HCT116 (cell line): ENCODE results near the gene PQBP1.
"Not testable (repeated sequence)": the region's sequence is repeated elsewhere in the genome, so short reads cannot be mapped to it uniquely, and the experiment has no call there.

Source experiments
- CTCF ChIP-seq, 3 experiments: fragments of 200-600 bp in 1 of 3; sonication (generic) in 1 of 3; IDR thresholded peaks in 2 of 3; conservative IDR thresholded peaks in 1 of 3; 2 replicates each; pipeline ENCODE4 v1.5.1; 2012 to 2017; ENCODE audit warnings: low read depth in 2 of 3, low read length in 2 of 3, antibody characterized with exemption in 1 of 3, borderline replicate concordance in 1 of 3, control low read depth in 1 of 3, mild to moderate bottlenecking in 1 of 3, mixed read lengths in 1 of 3, mixed run types in 1 of 3, moderate library complexity in 1 of 3; ENCODE audit not compliant: insufficient read depth in 1 of 3
- EGR1 ChIP-seq: IDR thresholded peaks from 2 replicates; pipeline ENCODE4 v1.6.1; 2012; ENCODE audit warnings: low read depth
- MAX ChIP-seq: IDR thresholded peaks from 2 replicates; pipeline ENCODE4 v1.6.1; 2012
- POLR2A ChIP-seq: IDR thresholded peaks from 2 replicates; pipeline ENCODE4 v1.7.0; 2011; ENCODE audit warnings: borderline replicate concordance; ENCODE audit not compliant: insufficient read depth, insufficient read length; ENCODE audit errors: extremely low read depth
- SP1 ChIP-seq: IDR thresholded peaks from 2 replicates; pipeline ENCODE4 v1.6.1; 2012; ENCODE audit warnings: low read depth
- SRF ChIP-seq: IDR thresholded peaks from 2 replicates; pipeline ENCODE4 v1.6.1; 2012; ENCODE audit warnings: low read depth

DNA sequence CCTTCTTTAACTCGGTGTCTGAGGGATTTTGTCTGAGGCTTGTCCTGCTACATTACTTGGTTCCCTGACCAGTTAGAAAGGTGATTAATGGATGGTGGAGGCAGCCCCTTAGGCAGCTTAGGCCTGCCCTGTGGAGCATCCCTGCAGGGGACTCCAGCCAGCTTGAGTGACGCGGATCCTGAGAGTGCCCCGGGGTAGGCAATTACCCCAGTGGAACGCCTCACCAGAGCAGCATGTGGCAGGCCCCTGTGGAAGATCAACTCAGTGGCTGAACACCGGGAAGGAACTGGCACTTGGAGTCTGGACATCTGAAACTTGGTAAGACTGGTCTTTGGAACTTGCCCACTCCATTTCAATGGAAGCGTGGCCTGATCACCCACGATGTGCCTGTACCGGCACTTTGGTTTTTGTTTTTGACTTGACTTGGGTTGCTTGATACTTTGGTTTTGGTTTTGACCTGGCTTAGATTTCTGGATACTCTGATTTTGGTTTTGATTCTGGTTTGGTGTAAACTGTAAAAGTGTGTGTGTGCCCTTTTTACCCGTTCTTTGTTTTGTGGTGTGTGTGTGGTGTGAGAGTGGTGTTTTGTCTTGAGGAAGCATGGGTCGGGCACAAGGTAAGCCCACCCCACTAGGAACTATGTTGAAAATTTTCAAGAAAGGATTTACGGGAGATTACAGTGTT lies 43.5 kb upstream of the PQBP1 start:
- not testable (repeated sequence) for TF ChIP-seq CTCF (IDR thresholded peaks at IDR 0.05 in 2 of 3, conservative IDR thresholded peaks at IDR 0.05 in 1 of 3; ENCODE audit: borderline replicate concordance in 1 of 3, insufficient read depth in 1 of 3, low read depth in 2 of 3, low read length in 2 of 3); SP1; SRF; POLR2A; MAX; EGR1
